ENCODE data around the gene EP300. TPM values are rescaled to one million over a fixed set of nuclear protein-coding genes. Genes with fewer than 3 reads are reported as not detected.
A peak's percentile ranks its signal among the peaks of the same experiment; 100 is the strongest.
"Not testable (repeated sequence)": the region's sequence is repeated elsewhere in the genome, so short reads cannot be mapped to it uniquely, and the experiment has no call there.

The EP300 gene
- total RNA-seq, 6 experiments from 2014 or later: 23.1 to 121 (median 31.3) TPM

DNA sequence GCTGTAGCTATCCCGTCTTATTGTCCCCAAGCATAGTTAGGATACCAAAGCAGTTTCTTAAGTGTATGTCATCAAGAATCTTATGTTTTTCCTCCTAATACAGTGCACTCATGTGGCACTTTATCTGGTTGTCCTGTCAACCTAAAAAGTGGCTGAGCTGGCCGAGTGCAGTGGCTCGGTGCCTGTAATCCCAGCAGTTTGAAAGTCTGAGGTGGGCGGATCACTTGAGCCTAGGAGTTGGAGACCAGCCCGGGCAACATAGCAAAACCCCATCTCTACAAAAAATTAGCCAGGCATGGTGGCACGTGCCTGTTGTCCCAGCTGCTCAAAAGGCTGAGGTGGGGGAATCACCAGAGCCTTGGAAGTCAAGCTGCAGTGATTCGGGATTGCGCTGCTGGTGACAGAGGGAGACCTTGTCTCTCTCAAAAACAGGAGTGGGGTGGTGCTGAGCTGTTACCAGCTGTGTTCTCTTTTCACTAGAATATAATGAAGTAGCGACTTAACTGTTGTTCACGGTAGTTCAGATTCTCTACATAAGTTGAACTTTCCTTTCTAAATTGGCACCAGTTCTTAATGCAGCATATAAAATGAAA, 48.1 kb downstream of the EP300 start:
- no peaks in the 10 kb centered on the region for H3K27me3 ChIP-seq
- ATAC-seq: no peak
- peaks cover 21 to 99% (median 63%) of the 10 kb centered on the region in 4 donors for H3K36me3 ChIP-seq
- H3K27ac ChIP-seq: no peak overlapping the region
- no peak overlapping the region for H3K4me3 ChIP-seq
- WGBS (ENCODE audit: insufficient coverage, low coverage, low lambda C conversion rate, missing lambda C conversion rate): 75% methylated on average over 8 of the region's 10 CpGs
- no peak for DNase-seq
- H3K9me3 ChIP-seq: no peaks in the 10 kb centered on the region
- intact Hi-C loops (cut with DNase I): no loop called here
- TF ChIP-seq, protein P1, sequence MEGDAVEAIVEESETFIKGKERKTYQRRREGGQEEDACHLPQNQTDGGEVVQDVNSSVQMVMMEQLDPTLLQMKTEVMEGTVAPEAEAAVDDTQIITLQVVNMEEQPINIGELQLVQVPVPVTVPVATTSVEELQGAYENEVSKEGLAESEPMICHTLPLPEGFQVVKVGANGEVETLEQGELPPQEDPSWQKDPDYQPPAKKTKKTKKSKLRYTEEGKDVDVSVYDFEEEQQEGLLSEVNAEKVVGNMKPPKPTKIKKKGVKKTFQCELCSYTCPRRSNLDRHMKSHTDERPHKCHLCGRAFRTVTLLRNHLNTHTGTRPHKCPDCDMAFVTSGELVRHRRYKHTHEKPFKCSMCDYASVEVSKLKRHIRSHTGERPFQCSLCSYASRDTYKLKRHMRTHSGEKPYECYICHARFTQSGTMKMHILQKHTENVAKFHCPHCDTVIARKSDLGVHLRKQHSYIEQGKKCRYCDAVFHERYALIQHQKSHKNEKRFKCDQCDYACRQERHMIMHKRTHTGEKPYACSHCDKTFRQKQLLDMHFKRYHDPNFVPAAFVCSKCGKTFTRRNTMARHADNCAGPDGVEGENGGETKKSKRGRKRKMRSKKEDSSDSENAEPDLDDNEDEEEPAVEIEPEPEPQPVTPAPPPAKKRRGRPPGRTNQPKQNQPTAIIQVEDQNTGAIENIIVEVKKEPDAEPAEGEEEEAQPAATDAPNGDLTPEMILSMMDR (IDR thresholded peaks at IDR 0.05): no peak
- no peak for TF ChIP-seq POLR2A (IDR thresholded peaks at IDR 0.05)
- no peaks in the 10 kb centered on the region for H3K4me1 ChIP-seq

DNA sequence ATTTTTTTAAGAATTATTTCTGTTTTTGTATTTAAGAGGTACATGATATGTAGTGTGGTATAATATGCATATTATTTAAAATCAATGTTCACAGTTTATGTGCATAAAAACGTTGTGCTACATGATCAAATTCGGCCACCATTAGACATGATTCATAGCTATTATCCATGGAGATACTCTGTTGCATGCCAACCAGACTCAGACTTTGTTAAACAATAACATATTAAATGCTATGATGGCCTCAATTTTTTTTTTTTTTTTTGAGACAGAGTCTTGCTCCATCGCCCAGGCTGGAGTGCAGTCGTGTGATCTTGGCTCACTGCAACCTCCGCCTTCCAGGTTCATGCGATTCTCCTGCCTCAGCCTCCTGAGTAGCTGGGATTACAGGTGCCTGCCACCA, 53.5 kb downstream of the EP300 start:
- H3K36me3 ChIP-seq: peaks cover 27 to 97% (median 72%) of the 10 kb centered on the region in 4 donors
- H3K27me3 ChIP-seq; H3K9me3 ChIP-seq; H3K4me1 ChIP-seq; H3K27ac ChIP-seq; DNase-seq; intact Hi-C loops (cut with DNase I); ATAC-seq; H3K4me3 ChIP-seq: not testable (repeated sequence)
- 71% methylated on average over 2 of the region's 6 CpGs for WGBS (ENCODE audit: insufficient coverage, low coverage, low lambda C conversion rate, missing lambda C conversion rate)

DNA sequence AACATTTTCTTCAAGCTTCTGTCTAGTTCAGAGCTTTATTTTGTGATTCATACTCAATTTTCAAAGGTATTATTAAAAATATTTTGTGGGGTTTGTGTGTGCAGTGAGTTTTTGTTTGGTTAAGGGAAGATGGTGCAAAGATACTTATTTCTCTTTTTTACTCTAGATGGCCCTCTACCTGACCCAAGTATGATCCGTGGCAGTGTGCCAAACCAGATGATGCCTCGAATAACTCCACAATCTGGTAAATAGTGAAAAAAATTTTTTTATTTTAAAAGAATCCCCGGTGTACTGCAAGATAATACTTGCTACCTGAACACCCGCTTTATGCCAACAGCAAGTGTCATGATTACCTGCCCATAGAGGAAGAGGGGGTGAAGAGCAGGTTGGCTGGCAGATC, 54.2 kb downstream of the EP300 start:
- intact Hi-C loops (cut with DNase I): no loop called here
- Histone ChIP-seq H3K27me3 (no peaks in the 10 kb centered on the region), H3K27ac (no peak overlapping the region), H3K36me3 (peaks cover 27 to 97% (median 70%) of the 10 kb centered on the region in 4 donors), H3K4me1 (no peaks in the 10 kb centered on the region), H3K9me3 (no peaks in the 10 kb centered on the region), H3K4me3 (no peak overlapping the region)
- ATAC-seq (no peak), DNase-seq (no peak)
- 62% methylated on average over 4 of the region's 4 CpGs for WGBS (ENCODE audit: insufficient coverage, low coverage, low lambda C conversion rate, missing lambda C conversion rate)
- TF ChIP-seq POLR2A (IDR thresholded peaks at IDR 0.05): no peak
- TF ChIP-seq, protein P1 (IDR thresholded peaks at IDR 0.05): no peak

DNA sequence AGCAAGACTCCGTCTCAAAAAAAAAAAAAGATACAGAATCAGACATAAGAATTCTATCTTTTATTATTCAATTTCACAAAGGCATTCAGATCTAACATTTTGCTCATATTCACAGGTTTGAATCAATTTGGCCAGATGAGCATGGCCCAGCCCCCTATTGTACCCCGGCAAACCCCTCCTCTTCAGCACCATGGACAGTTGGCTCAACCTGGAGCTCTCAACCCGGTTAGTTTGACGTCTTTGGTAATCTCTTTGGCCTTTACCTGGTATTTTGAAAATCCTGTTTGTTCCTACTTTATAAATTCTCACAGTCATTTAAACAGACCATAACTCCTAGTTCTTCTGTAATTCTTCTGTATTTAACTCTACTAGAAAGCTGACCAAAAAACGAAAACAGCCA, 55.3 kb downstream of the EP300 start:
- 73% methylated on average over 5 of the region's 5 CpGs for WGBS (ENCODE audit: insufficient coverage, low coverage, low lambda C conversion rate, missing lambda C conversion rate)
- no peak overlapping the region for H3K4me3 ChIP-seq
- no peak for DNase-seq
- H3K27ac ChIP-seq: no peak overlapping the region
- no peaks in the 10 kb centered on the region for H3K27me3 ChIP-seq
- peaks cover 27 to 97% (median 69%) of the 10 kb centered on the region in 4 donors for H3K36me3 ChIP-seq
- no peaks in the 10 kb centered on the region for H3K9me3 ChIP-seq
- no peak for TF ChIP-seq POLR2A (IDR thresholded peaks at IDR 0.05)
- TF ChIP-seq, protein P1 (IDR thresholded peaks at IDR 0.05): no peak
- no peak for ATAC-seq
- intact Hi-C loops (cut with DNase I): no loop called here
- no peaks in the 10 kb centered on the region for H3K4me1 ChIP-seq

DNA sequence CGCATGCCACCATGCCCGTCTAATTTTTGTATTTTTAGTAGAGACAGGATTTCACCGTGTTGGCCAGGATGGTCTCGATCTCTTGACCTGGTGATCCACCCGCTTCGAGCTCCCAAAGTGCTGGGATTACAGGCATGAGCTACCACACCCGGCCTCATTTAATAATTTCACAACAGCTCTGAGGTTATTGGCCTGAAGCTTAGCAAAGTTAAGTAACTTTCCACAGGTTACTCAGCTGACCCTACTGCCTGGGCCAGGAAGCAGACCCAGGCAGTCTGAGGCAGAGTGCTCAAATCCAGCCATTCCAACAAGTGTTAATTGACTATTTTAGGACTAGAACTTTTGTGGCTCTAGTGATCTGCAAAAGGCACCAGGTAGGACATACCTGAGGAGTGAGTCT, 60.5 kb downstream of the EP300 start:
- peaks cover 0 to 18% (median 0%) of the 10 kb centered on the region in 4 donors for H3K4me1 ChIP-seq
- DNase-seq (peak in 1 of 3 donors; percentile 65), ATAC-seq (peak; percentile 86 to 91 (median 90))
- no peak for TF ChIP-seq POLR2A (IDR thresholded peaks at IDR 0.05)
- TF ChIP-seq, protein P1 (IDR thresholded peaks at IDR 0.05): no peak
- WGBS (ENCODE audit: insufficient coverage, low coverage, low lambda C conversion rate, missing lambda C conversion rate): 47% methylated on average over 6 of the region's 7 CpGs
- H3K27ac ChIP-seq: peak overlapping the region in 1 of 3 donors; percentile 53
- H3K27me3 ChIP-seq: no peaks in the 10 kb centered on the region
- H3K36me3 ChIP-seq: peaks cover 7 to 98% (median 72%) of the 10 kb centered on the region in 4 donors
- no peaks in the 10 kb centered on the region for H3K9me3 ChIP-seq
- intact Hi-C loops (cut with DNase I): no loop called here
- H3K4me3 ChIP-seq: no peak overlapping the region

Data from right lobe of liver (tissue), 6 donors.